BE2C (cell line): Measurements from ENCODE around the gene SLC25A39.
A peak's percentile ranks its signal among the peaks of the same experiment; 100 is the strongest.

ENCODE experiments used
- DNase-seq: peaks from one replicate; pipeline ENCODE4 v3.0.0-alpha.2; 2020
- H3K27me3 ChIP-seq: fragments of 250-450 bp; sonication (Bioruptor Pico); 2 replicates; pipeline ENCODE4 v1.5.1; 2020; ENCODE audit warnings: mild to moderate bottlenecking
- H3K36me3 ChIP-seq: fragments of 250-450 bp; sonication (Bioruptor Pico); 2 replicates; pipeline ENCODE4 v1.5.1; 2020; ENCODE audit warnings: mild to moderate bottlenecking
- H3K4me1 ChIP-seq: fragments of 250-450 bp; sonication (Bioruptor Pico); 2 replicates; pipeline ENCODE4 v1.5.1; 2020
- H3K4me3 ChIP-seq: 2 replicates; pipeline ENCODE4 v1.5.1; 2011; ENCODE audit warnings: low read depth, low read length
- H3K9me3 ChIP-seq: fragments of 250-450 bp; sonication (Bioruptor Pico); 2 replicates; pipeline ENCODE4 v1.5.1; 2020
- TF ChIP-seq, protein P1 (sequence below): IDR thresholded peaks from 2 replicates; pipeline ENCODE4 v1.5.1; 2012; ENCODE audit warnings: mild to moderate bottlenecking, low read depth, low read length

The SLC25A39 gene

DNA sequence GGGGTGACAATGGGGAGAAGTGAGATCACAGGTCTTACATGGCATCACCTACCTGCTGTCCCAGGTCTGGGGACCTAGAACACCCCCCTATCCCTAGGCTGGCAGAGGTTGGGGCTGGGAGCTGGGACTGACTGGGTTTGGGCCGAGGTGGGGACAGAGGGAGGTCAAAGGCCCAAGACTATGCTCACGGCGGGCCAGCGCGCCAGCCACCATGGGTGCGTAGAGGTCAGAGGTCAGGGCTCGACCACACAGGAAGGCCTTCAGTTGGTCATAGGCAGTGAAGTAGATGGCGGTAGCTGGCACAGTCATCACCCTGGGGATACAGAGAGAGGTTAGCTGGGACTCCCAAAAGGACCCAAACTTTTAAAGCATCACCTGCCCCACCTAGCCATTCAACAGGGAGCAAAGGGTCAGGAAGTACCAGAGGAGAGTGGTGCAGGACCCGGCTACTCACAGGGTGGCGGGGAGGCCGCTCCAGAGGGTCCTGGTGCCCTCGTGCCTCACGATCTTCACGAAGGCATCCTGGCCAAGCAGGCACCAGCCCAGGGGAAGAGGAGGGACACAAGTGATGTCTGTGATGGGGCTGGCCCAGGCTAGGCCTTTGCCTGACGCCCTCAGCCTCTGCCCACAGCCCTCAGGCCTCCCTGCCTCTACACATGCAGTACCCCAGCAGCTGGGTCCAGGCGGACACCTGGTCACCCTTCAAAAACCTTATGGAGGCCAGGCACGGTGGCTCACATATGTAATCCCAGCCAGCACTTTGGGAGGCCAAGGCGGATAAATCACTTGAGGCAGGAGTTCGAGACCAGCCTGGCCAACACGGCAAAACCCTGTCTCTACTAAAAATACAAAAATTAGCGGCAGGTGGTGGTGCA is 3.1 kb downstream of the SLC25A39 start:
- DNase-seq, result no peak
- Histone ChIP-seq H3K27me3 (no peaks in the 10 kb centered on the region), H3K4me3 (no peak overlapping the region), H3K4me1 (no peaks in the 10 kb centered on the region), H3K36me3 (peaks cover 47% of the 10 kb centered on the region), H3K9me3 (no peaks in the 10 kb centered on the region)
- TF ChIP-seq, protein P1, sequence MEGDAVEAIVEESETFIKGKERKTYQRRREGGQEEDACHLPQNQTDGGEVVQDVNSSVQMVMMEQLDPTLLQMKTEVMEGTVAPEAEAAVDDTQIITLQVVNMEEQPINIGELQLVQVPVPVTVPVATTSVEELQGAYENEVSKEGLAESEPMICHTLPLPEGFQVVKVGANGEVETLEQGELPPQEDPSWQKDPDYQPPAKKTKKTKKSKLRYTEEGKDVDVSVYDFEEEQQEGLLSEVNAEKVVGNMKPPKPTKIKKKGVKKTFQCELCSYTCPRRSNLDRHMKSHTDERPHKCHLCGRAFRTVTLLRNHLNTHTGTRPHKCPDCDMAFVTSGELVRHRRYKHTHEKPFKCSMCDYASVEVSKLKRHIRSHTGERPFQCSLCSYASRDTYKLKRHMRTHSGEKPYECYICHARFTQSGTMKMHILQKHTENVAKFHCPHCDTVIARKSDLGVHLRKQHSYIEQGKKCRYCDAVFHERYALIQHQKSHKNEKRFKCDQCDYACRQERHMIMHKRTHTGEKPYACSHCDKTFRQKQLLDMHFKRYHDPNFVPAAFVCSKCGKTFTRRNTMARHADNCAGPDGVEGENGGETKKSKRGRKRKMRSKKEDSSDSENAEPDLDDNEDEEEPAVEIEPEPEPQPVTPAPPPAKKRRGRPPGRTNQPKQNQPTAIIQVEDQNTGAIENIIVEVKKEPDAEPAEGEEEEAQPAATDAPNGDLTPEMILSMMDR, result no peak

DNA sequence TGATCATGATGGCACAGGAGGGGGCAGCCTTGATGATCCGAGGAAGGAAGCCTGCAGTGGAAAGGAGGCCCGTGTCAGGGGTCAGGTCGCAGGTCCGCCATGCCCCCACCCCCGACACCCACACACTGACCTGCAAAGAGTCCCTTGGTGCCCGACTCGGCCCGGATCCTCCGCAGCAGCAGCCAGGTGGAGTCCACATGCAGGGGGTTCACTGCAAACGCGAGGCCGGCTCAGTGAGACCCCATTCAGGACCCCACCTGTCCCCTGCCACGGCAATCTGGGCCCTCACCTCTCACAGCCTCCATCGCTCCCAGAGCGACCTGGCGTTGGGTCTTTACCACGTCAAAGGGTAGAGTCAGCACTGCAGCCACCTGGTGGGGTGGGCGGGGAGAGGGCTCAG is 4.6 kb downstream of the SLC25A39 start:
- no peaks in the 10 kb centered on the region for H3K4me1 ChIP-seq
- no peak for DNase-seq
- H3K9me3 ChIP-seq, result no peaks in the 10 kb centered on the region
- no peaks in the 10 kb centered on the region for H3K27me3 ChIP-seq
- TF ChIP-seq, protein P1, result no peak
- H3K4me3 ChIP-seq, result no peak overlapping the region
- H3K36me3 ChIP-seq, result peaks cover 56% of the 10 kb centered on the region

DNA sequence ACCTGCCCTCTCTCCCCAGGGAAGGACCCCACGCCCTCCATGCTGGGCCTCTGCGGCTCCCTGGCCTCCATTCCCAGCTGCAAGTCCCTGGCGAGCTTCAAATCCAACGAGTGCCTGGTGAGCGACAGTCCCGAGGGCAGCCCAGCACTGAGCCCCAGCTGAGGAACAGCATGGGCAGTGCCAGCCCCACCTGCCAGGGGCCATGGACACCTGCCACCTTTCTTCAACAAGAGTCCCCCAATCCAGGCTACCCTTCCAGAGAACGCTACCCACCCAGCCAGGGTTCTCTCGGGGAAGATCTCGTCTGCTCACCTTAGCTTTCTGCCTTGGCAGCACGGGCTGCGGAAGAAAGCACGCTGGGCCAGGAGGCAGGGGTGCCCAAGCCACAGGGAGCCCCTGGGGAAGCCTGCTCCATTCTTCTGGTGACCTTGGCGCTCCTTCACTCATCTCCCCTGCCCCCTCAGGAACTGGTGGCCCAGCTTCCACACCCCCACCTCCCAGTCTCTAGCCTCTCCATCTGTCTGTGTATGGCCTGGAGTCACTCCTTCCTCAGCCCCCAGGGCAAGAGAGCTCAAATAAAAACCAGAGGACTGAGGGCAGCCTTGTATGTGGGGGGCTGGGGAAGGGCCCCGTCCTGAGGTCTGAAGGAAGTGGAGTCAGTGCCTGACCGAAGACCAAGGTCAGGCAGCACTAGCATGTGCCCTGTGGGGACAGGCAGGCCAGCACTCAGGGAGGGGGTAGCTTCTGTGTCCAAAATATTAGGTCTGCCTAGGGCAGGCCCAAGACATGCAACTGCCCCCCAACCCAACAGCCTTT is 6.3 kb downstream of the SLC25A39 start:
- TF ChIP-seq, protein P1, result no peak
- Histone ChIP-seq H3K4me1 (no peaks in the 10 kb centered on the region), H3K27me3 (no peaks in the 10 kb centered on the region), H3K9me3 (no peaks in the 10 kb centered on the region), H3K4me3 (no peak overlapping the region), H3K36me3 (peaks cover 58% of the 10 kb centered on the region)
- DNase-seq, result no peak

DNA sequence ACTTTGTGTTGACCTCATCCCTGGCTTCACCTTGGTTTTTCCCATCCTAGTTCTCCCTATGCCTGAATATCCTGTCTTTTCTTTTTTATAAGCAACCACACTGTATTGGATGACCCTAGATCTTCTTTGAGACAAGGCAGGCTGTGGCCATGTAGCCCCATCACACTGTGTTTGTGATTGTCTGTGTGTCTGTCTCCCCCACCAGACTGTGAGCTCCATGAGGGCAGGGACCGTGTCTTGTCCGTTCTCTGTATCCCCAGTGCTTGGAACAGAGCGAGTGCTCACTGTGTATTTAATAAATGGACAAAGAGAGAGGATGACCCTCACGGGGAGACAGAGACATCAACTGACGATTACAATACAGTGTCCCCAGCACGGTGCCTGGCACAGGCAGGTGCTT is 7.1 kb downstream of the SLC25A39 start:
- H3K4me3 ChIP-seq, result no peak overlapping the region
- H3K27me3 ChIP-seq, result no peaks in the 10 kb centered on the region
- peaks cover 55% of the 10 kb centered on the region for H3K36me3 ChIP-seq
- no peak for DNase-seq
- TF ChIP-seq, protein P1, result no peak
- no peaks in the 10 kb centered on the region for H3K4me1 ChIP-seq
- no peaks in the 10 kb centered on the region for H3K9me3 ChIP-seq

DNA sequence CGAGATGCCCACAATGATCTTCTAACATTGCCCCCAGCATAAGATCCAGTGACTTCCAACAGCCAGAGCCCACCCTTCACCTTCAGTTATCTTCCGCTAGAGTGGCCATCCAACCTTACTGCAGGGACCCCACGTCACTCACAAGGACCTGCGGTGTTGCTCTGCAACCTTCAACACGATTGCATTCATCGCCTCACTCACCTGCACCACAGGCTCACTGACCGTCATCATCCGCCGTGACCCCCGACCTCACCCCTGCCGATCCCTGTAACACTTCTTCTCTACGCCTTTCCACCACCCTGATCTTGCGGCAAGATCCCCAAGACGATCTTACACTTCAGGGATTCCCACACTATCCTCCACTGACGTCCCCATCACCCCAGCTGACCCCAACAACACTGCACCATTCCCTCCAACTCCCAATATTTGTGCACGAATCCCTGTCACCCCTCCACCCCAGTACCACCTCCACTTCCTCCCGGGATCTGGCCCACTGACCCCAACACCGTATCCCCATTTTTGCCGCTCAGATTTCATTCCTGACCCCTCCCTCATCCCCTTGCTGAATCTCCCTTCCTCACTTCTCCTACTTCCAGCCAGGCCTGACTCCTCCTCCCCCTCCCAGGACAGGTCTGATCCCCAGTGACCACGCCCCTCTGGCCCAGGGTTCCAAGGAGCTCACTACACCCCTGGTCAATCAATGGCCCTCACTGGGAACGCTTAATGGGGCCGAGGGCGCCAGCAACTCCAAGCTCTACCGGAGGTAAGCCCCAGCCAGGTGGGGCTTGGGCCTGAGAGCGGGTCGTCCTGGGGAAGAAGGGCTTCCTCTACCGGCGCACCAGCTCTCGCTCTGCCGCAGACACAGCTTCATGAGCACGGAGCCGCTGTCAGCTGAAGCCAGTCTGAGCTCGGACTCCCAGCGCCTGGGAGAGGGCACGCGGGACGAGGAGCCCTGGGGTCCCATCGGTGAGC is 8.6 kb downstream of the SLC25A39 start:
- Histone ChIP-seq H3K4me3 (no peak overlapping the region), H3K36me3 (peaks cover 40% of the 10 kb centered on the region), H3K4me1 (peaks cover under 1% of the 10 kb centered on the region), H3K9me3 (no peaks in the 10 kb centered on the region), H3K27me3 (no peaks in the 10 kb centered on the region)
- TF ChIP-seq, protein P1, result no peak
- DNase-seq, result peak; percentile 25
